Skin epidermis (tissue), 12 donors: Measurements from ENCODE around the gene MAP4K2.

Experiments
- H3K27ac ChIP-seq, 21 experiments: fragments of 200-600 bp; sonication (generic) in 11 of 21; one replicate each; pipeline ENCODE4 v1.5.0; 2020; ENCODE audit warnings: mild to moderate bottlenecking in 3 of 21, inconsistent platforms in 2 of 21, moderate library complexity in 2 of 21
- H3K4me3 ChIP-seq, 7 experiments: fragments of 200-600 bp; sonication (generic) in 2 of 7; one replicate each; pipeline ENCODE4 v1.5.0; 2020; ENCODE audit warnings: inconsistent platforms in 2 of 7, mild to moderate bottlenecking in 2 of 7, moderate library complexity in 1 of 7

The MAP4K2 gene

DNA sequence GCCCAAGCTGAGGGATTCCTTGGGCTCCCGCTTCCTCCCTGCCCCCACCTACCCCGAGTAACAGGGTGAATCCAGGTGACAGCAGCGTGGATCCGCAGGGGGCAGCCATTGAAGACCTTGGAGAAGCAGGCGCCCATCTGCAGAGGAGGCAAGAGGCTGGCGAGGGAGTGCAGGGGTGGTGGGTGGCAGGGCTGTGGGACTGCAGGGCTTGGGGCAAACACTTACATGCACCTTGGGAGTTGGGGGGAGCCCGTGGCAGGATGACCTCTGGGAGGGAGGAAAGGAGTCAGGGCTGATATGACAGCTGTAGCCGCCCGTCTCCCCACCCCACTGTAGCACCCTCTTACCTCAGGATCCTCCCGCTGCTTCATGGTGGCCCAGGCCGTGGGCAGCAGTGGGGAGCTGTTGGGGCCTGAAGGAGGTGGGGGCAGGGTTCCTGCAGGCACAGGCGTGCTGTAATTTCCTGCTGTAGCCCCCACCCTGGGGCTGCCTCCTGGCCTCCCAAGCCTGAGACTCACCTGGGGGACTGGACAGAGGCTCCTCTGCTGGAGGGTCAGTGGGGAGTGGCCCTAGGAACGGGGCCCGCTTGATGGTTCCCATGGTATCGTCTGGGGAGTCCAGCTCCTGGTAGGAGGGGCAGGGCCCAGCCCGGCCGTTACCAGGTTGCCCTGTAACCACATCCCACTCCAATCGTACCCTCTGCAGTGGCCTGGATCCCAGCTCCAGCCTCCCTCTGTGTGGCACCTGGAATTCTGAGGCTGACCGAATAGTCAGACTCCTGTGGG lies 6.1 kb downstream of the MAP4K2 start:
- Histone ChIP-seq H3K27ac (no peak overlapping the region), H3K4me3 (no peak overlapping the region)

DNA sequence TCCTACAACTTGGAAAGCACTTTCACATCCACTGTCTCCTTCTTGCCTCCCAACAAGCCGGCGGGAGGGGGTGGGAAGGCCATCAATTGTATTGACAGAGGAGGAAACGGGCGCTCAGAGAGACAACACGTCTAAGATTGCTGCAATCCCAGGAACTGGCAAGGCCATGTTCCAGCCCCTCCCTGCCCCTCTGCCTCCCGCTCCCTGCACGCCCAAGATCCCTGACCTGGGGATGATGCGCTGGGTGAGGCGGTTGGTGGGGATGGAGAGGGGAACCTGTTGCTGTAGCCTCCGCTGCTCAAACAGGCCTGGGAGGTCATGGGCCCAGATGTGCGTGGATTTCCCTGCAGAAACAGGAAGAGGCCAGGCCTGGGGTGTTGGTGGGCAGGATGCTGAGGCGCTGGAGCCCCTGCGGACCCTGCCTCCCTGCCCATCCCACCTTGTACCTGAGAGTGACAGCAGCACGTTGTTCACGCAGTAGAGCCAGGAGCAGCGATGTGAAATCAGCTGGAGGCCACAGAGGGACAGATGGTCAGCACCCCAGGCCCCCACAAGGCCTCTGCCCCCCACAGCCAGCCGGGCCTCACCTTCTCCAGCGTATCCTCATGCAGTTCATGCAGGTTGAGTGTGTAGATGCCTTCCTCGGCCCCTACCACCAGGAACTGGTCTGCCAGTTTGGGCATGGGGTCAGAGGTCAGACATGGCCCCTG lies 6.8 kb downstream of the MAP4K2 start:
- H3K4me3 ChIP-seq, result no peak overlapping the region
- no peak overlapping the region for H3K27ac ChIP-seq

DNA sequence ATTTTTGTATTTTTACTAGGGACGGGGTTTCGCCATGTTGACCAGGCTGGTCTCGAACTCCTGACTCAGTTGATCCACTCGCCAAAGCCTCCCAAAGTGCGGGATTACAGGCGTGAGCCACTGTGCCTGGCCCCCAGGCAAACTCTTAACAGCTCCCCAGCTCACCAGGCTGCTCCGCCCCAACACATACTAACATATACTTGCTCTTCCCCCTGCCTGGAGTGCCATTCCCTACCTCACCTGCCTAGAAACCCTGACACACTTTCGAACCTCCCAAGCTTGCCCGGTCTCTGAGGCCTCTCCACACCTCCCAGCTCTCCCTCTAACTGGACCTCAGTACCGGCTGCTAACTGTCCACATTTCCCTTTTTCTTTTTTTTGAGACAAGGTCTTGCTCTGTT lies 8.5 kb downstream of the MAP4K2 start:
- Histone ChIP-seq H3K27ac (no peak overlapping the region), H3K4me3 (no peak overlapping the region)

DNA sequence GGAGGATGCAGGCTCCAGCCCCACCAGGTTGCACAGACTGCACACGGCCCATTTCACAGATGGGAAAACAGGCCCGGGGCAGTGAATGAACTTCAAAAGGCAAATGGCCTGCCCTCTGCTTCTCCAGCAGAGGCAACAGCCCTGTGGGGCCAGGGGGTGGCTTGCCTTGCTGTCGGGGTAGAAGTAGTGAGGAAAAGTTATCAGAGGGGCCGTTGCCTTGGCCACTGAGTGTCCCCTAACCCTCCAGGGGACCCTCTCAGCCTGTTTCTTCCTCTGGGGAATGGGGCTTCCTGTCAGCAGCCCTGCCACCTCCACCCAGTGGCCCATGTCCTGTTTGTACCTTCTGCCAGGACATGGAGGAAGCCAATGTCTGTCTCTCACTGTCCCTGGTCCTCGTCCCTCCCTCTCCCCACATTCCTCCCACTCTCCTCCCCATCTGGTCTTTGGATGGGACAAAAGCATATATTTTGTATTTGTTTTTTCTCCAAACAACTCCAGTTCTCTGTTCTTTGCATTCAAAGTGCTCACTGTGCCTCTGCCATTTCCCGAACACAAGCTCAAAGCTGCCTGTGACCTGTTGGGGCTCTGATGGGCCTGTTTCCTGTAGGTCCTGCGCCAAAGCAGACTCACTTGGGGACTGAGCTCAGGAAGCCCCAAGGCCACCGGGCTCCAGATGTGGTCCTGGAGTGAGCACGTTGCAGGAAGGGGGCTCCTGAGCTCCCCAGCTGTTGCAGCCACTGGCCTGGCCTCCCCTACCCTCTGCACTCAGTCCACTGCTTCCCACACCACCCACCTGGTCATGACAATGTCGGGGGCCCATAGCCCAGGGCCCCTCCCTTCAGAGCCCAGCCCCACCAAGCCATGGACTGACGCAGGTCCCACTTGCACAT lies 9.5 kb downstream of the MAP4K2 start:
- H3K4me3 ChIP-seq, result no peak overlapping the region
- peak overlapping the region in 4 of 21 experiments; percentile 6 to 54 (median 26) for H3K27ac ChIP-seq

DNA sequence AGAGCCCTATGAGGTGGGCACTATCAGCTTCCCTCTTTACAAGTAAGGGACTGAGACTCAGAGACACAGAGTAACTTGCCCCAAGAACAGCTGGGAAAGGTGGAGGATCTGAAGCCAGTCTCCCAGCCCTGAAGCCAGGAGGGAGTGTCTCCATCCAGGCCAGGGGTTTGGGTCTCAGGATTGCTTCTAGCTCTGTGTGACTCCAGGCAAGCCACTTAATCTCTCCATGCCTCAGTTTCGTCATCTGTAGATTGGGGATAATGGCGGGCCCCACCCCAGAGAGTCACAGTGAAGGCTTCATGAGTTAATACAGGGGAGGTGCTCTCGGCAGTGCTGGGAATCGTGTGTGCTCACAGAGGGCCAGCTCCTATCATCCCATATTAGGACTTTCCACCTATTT lies 10.5 kb downstream of the MAP4K2 start:
- Histone ChIP-seq H3K27ac (no peak overlapping the region), H3K4me3 (no peak overlapping the region)

DNA sequence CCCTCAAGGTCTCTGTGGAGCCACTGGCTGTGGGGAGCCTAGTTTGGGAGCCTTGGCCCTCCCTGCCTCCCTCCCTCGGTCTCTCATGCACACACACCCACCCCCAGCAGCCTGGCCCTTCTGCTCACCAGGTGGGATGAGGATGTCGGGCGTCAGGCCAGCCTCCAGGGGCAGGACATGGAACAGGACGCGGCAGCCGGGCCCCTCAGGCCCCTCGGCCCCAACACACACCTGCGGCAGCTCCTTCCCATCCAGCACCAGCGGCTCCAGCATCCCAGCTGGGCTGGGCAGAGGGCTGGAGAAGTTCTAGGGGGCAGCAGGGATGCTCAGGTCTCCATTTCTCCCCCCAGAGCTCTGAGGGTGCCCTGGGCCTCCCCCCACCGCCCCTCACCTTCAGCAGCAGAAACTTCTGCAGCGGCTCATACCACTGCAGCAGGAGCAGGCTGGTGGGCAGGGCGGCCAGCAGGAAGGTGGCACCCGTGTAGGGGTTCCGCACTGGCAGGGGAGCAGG lies 11.2 kb downstream of the MAP4K2 start:
- no peak overlapping the region for H3K4me3 ChIP-seq
- H3K27ac ChIP-seq, result no peak overlapping the region

DNA sequence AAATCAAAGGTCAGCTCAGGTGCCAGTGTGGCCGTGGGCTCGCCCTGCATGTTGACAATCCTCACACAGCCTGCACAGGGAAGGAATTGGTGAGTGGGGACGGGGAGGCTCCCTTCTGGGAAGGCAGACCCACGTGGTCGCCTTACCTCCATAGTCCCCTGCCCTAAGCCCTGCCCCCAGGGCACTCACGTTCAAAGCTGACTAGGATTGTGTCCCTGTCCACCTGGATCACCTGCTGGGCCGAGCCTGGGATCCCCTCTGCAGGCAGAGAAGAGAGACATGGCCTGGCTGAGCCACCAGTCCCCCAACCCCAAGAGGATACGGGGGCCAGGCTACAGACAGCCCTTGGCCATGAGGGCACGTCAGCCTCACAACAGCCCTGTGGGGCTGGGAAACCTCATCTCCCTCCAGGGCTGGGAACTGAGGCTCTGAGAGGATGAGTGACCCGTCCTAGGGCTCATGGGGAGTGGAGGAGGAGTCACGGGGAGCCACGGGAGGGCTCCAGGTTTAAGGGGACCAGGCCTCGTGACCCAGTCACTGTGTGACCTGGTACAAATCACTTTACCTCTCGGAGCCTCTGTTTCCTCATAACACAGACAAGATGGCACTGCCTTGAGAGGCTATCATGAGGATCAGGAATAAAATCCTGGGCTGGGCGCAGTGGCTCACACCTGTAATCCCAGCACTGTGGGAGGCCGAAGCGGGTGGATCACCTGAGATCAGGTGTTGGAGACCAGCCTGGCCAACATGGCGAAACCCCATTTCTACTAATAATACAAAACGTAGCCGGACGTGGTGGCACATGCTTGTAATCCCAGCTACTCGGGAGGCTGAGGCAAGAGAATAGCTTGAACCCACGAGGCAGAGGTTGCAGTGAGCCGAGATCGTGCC lies 12.6 kb downstream of the MAP4K2 start:
- H3K4me3 ChIP-seq, result no peak overlapping the region
- no peak overlapping the region for H3K27ac ChIP-seq

DNA sequence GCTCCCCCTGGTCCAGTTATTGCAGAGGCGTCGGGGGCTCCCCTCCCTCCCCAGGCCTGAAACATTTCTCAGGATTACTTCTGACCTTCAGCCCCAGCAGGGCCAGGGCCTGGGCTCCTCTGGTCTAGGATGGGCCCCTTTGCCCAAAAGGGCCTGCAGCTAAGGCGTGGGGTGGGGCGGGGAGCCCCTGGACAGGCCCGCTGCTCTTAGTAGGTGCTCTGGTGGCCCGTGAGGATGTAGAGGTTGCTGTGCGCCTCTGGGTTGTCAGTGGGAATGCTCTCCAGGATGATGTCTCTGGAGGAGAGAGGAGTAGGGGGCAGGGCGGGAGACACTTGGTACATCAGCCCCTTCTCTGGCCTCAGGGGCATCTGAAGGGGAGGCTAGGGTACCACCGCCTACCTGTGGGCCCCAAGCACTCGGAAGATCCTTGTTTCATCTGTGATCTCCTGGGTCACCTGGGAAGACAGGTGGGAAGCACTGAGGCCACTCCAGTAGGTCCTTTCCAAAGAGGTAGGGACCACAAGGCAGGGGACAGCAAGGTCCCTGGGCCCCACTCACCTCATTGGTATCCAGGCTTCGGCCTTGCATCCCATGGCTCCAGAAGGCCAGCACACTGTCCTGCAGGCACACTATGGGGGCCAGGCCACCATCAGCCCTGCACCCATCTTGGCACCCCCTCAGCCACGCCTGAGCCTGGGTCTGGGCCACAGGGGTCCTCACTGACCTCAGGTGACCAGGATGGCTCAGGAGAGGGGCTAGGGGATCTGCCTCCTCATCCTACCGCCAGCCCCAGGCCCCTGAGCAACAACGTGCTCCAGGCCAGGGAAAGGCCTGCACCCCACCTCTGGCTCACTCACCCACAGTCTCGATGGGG lies 13.4 kb downstream of the MAP4K2 start:
- Histone ChIP-seq H3K27ac (no peak overlapping the region), H3K4me3 (no peak overlapping the region)

DNA sequence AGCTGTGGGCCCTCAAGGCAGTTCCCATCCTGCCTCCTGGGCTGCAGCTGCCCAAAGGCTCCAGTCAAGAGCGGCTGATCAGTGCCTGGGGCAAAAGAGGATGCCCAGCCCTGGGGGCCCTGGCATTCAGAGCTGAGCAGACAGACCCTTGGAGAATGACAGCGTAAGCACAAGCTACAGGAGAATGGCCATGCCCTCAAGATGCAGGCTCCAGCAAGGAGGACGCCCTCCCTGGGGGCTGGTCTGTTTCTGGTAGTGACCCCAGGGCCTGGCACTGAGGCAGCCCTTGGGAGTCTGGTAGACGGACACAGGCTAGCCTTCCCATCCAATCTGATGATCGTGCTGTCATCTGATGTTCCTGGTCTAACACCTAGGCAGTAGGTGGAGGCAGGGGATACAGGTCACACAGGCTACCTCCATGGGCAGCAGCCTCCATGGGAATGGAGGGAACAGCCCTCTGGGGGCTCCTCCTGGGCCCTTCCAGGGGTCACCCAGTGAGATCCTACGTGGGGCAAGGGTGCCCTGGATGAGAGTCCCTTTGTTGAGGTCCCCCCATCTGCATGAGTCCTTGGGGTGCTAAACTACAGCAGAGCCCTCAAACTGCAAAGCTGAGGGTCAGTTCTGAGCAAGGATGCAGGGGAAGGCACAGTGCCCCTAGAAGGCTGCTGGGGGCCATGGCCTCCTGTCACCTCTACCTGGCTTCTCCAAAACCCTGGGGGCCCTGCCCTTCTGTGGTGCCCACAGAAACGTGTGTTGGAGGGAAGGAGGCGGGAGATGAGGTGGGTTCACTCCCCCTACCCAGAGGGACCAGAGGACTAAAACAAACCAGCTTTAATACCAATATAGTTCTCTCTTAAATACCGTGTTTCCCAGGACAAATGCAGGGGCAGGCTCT lies 14.4 kb downstream of the MAP4K2 start:
- no peak overlapping the region for H3K4me3 ChIP-seq
- H3K27ac ChIP-seq, result peak overlapping the region in 2 of 21 experiments; percentile 2 to 18

DNA sequence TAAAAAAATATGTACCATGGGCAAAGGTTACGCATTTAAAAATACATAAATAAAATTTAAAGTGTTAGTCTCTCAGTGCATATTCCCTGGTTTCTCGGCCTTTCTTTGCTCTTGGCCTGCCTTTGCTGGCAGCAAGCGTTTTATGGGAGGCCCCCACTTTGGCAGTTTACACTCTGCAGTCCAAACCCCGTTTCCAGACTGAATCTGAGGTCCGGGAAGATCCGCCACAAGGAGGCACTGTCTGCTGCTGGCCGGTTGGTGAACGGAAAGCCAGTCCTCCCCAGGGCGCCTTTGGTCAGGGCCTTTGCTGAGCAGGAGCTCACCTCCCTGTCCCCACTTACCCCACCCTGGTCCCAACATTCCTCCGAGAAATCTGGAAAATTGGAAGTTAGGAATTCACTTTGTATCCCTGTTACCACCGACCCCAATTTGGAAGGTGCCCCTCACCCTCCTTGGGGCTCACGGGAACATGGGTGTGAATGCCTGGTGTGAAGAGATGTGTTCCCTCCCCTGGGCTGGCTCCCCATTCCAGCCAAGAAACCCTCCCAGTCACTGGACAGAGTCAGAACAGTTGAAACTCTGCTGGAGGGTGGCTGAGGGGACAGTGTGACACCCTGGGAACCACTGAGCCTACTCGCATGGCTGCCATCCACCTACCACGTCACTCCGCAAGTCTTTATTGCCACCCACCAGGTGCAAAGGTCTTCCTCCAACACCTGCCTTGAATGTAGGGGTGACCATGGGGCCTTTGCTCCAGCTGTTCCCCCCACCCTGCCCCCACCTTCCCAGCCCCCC lies 15.3 kb downstream of the MAP4K2 start:
- Histone ChIP-seq H3K27ac (peak overlapping the region in 2 of 21 experiments; percentile 2 to 18), H3K4me3 (no peak overlapping the region)

DNA sequence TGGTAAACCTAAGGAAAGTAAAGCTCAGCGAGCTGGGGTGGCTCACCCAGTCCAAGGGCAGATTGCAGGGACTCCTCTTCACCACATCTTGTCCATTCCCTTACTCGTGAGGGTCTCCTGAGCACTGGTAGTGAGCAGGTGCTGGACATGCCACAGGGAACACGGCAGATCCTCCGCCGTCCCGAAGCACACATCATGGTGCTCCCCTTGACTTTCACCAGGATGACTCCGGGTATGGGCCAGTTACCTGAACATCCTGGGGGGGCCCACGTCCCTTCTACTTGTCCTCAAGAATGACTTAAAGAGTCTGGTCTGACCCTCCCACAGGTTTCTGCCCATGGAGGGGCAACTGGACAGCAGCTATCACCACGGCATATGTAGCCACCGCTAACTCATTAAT lies 16.7 kb downstream of the MAP4K2 start:
- H3K4me3 ChIP-seq, result no peak overlapping the region
- no peak overlapping the region for H3K27ac ChIP-seq

DNA sequence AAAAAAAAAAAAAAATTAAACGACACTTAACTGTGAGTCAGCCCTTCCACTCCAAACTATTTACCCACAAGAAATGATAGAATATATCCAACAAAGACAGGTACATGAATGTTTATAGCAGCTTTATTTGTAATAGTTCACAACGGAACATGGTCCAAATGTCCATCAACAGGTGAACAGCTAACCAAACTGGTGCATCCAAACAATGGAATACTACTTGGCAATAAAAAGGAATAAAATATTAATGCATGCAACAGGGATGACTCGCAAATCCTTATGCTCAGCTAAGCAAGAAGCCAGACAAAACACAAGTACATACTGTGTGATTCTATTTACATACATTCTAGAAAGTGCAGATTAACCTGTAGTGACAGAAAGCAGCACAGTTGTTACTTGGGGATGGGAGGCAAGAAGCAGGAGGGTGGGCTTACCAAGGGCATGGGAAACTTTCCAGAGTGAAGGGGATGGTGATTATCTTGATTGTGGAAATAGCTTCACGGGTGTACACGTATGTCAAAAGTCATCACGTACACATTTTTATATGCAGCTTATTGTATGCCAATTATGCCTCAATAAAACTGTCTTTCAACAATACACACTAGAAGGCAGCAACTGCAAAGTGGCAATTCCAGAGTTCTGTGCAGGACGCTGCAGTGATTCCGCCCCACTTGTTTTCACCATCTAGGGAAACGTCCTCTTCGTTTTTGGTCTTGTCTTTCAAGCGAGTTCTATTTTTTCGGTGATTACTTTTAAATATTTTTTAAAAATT lies 18.0 kb downstream of the MAP4K2 start:
- no peak overlapping the region for H3K27ac ChIP-seq
- H3K4me3 ChIP-seq, result no peak overlapping the region

DNA sequence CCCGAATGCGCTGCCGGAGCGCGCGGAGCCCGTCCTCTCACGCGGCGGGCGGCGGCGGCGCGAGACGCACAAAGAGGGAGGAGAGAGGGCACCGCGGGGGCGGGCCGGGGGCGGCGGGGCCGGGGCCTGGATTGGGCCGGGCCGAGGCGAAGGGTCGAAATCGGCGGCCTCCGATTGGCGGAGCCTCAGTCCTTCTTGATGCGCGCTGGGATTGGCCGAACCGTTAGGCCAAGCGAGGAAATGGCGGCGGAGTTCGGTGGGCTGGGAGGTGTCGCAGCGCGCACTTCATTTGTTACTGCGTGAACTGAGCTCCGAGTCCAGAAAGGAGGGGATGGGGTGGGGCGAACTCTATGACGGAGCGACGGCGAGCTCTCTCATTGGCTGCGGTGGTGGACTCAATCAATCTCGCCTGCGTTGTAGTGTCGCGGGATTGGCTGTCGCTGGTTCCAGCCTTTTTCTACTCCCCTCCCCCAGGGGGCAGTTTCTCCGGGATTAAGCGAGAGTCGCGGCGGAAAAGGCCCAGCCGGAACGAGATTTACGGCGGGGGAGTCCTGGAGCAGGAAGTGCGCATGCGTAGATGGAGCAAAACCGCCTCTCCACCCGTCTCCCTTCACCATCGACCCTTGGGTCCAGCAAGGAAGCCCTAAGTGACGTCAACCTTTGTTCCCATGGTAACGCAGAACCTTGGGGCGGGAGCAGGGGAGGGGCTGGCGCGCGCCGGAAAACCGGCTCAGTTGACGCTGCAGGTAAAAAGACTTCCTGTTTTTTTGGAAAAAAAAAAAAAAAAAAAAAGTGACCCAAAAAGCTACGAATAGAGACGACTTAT lies 24.3 kb downstream of the MAP4K2 start, which contains the start of gene SF1:
SF1 (minus strand) TSS at position 70 of the 826 bp plus-strand sequence. CDS start 150 bp downstream, outside the sequence.
- Histone ChIP-seq H3K27ac (peak within 1 kb of the TSS; percentile 95 to 100 (median 99)), H3K4me3 (peak within 1 kb of the TSS; percentile 87 to 97 (median 93))

DNA sequence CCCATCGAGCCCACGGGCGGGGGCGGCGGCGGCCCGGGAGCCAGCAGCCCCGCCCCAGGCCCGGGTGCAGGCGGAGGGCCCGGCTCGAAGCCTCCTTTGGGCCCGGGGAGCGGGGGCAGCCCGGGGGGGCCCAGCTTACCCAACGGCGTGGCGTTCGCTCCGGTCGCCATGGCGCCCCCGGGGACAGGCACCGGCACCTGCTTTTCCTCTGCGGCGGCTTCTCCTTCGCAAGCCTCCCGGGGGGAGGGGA lies 24.9 kb downstream of the MAP4K2 start:
- Histone ChIP-seq H3K4me3 (peak overlapping the region; percentile 87 to 97 (median 93)), H3K27ac (peak overlapping the region; percentile 95 to 100 (median 99))
